T47D (cell line): ENCODE data around the gene USH1G.

Source experiments
- DNase-seq, 2 experiments: peaks; one replicate each; pipeline versions ENCODE4 v3.0.0 to v3.0.0-alpha.2; 2011 to 2012; ENCODE audit warnings: low read depth in 1 of 2, low spot score in 1 of 2
- JUND ChIP-seq: IDR thresholded peaks from 2 replicates; pipeline ENCODE4 v1.6.1; 2012; ENCODE audit warnings: low read depth
- in situ Hi-C: cut with HindIII; loops from 2 replicates; pipeline ENCODE4 v1.10.0; 2016; ENCODE audit warnings: low sequenced_read_pairs, low pct_unique_long_range_greater_than_20kb

The USH1G gene

GRCh38 chr17:74951065-74951464 is 28.0 kb upstream of the USH1G start:
- in situ Hi-C loops, result no loop called here
- TF ChIP-seq JUND, result no peak
- DNase-seq, result no peak

GRCh38 chr17:74950207-74950606 is 27.2 kb upstream of the USH1G start:
- in situ Hi-C loops, result no loop called here
- TF ChIP-seq JUND, result no peak
- DNase-seq, result no peak

- DNase-seq, result peak in 1 of 2 experiments; percentile 35
Measured at GRCh38 chr17:74949455-74950115, 26.5 kb upstream of the USH1G start.

GRCh38 chr17:74947041-74947754 is 24.1 kb upstream of the USH1G start:
- in situ Hi-C loops, result no loop called here
- TF ChIP-seq JUND, result no peak
- no peak for DNase-seq

More at GRCh38 chr17:74949455-74950115, 26.5 kb upstream of the USH1G start:
- TF ChIP-seq JUND, result no peak
- in situ Hi-C loops, result no loop called here

- no peak for TF ChIP-seq JUND
- in situ Hi-C loops, result no loop called here
- no peak for DNase-seq
Measured at GRCh38 chr17:74946641-74947040, 23.6 kb upstream of the USH1G start.

- no peak for TF ChIP-seq JUND
Measured at GRCh38 chr17:74945543-74945942, 22.5 kb upstream of the USH1G start.

GRCh38 chr17:74943808-74944522 is 20.9 kb upstream of the USH1G start:
- no peak for DNase-seq
- no peak for TF ChIP-seq JUND
- in situ Hi-C loops, result no loop called here

More at GRCh38 chr17:74945543-74945942, 22.5 kb upstream of the USH1G start:
- no peak for DNase-seq
- in situ Hi-C loops, result no loop called here

GRCh38 chr17:74941128-74941725 is 18.2 kb upstream of the USH1G start:
- DNase-seq, result no peak
- no peak for TF ChIP-seq JUND
- in situ Hi-C loops, result no loop called here

GRCh38 chr17:74939534-74939933 is 16.5 kb upstream of the USH1G start:
- no peak for DNase-seq
- in situ Hi-C loops, result no loop called here
- no peak for TF ChIP-seq JUND

GRCh38 chr17:74938194-74938950 is 15.3 kb upstream of the USH1G start:
- no peak for TF ChIP-seq JUND
- in situ Hi-C loops, result no loop called here
- no peak for DNase-seq

GRCh38 chr17:74937064-74938051 is 14.3 kb upstream of the USH1G start:
- peak in 1 of 2 experiments; percentile 42 for DNase-seq
- TF ChIP-seq JUND, result no peak
- in situ Hi-C loops, result no loop called here
